DMS 273 (cell line): Measurements from ENCODE around the gene GDPD3.

Source experiments
- DNase-seq: peaks from one replicate; lab custom pipeline; 2025; ENCODE audit not compliant: unreplicated experiment; lab: John Stamatoyannopoulos, UW

Gene GDPD3

GRCh38 chr16:30082545-30083090 is 30.7 kb downstream of the GDPD3 start:
- no peak for DNase-seq

GRCh38 chr16:30079480-30079879 is 33.9 kb downstream of the GDPD3 start:
- DNase-seq = peak; percentile 74

- DNase-seq = no peak
These were observed 34.6 kb downstream of the GDPD3 start for GRCh38 chr16:30078744-30079143.

- no peak for DNase-seq
These were observed 35.7 kb downstream of the GDPD3 start for GRCh38 chr16:30077656-30078055.

GRCh38 chr16:30076276-30076791 is 37.0 kb downstream of the GDPD3 start:
- DNase-seq = no peak

GRCh38 chr16:30075503-30076275 is 37.6 kb downstream of the GDPD3 start, which contains the start of gene PPP4C:
Gene PPP4C, plus strand, starts transcription at chr16:30075994. Its CDS starts 384 bp downstream, at chr16:30076378.
- peak; percentile 96 for DNase-seq

- no peak for DNase-seq
These were observed 42.8 kb downstream of the GDPD3 start for GRCh38 chr16:30070490-30070889.

- DNase-seq = no peak
These were observed 43.5 kb downstream of the GDPD3 start for GRCh38 chr16:30069611-30070462.

- peak; percentile 63 for DNase-seq
These were observed 44.4 kb downstream of the GDPD3 start for GRCh38 chr16:30068750-30069610.

GRCh38 chr16:30068333-30068732 is 45.0 kb downstream of the GDPD3 start:
- DNase-seq = no peak

GRCh38 chr16:30067584-30067916 is 45.8 kb downstream of the GDPD3 start:
- no peak for DNase-seq

- peak; percentile 70 for DNase-seq
These were observed 46.4 kb downstream of the GDPD3 start for GRCh38 chr16:30066761-30067583.

GRCh38 chr16:30065943-30066760 is 47.2 kb downstream of the GDPD3 start:
- DNase-seq = peak; percentile 70

- DNase-seq = peak; percentile 99
These were observed 48.0 kb downstream of the GDPD3 start, which contains the start of gene ALDOA for GRCh38 chr16:30065102-30065942. Gene ALDOA, plus strand, starts transcription at chr16:30065760. Its CDS starts 1,138 bp downstream, at chr16:30066898.

- no peak for DNase-seq
These were observed 48.6 kb downstream of the GDPD3 start for GRCh38 chr16:30064729-30065101.

GRCh38 chr16:30063893-30064728 is 49.2 kb downstream of the GDPD3 start:
- DNase-seq = peak; percentile 88

GRCh38 chr16:30063278-30063892 is 50.0 kb downstream of the GDPD3 start:
- no peak for DNase-seq
